Fibroblast of lung (primary cell): Measurements from ENCODE around the gene UTP25. TPM values are rescaled to one million over a fixed set of nuclear protein-coding genes. Genes with fewer than 3 reads are reported as not detected.

Experiments
- DNase-seq, 2 donors: peaks; one replicate each; pipeline versions ENCODE4 v3.0.0 to v3.0.0-alpha.2; 2010; ENCODE audit warnings: low read depth in 2 of 2
- H2AFZ ChIP-seq: 2 replicates; pipeline ENCODE4 v1.5.1; 2012; ENCODE audit warnings: low read length, control low read depth, inconsistent platforms
- H3K27ac ChIP-seq: 2 replicates; pipeline ENCODE4 v1.5.1; 2011; ENCODE audit warnings: low read length, control low read depth; ENCODE audit not compliant: insufficient read depth
- H3K27me3 ChIP-seq: 2 replicates; pipeline ENCODE4 v1.5.1; 2011; ENCODE audit warnings: mild to moderate bottlenecking, low read length; ENCODE audit not compliant: control insufficient read depth, insufficient read depth
- H3K36me3 ChIP-seq: 2 replicates; pipeline ENCODE4 v1.5.1; 2011; ENCODE audit warnings: low read length; ENCODE audit not compliant: control insufficient read depth, insufficient read depth
- H3K4me1 ChIP-seq: 2 replicates; pipeline ENCODE4 v1.5.1; 2011; ENCODE audit warnings: low read length; ENCODE audit not compliant: control insufficient read depth, insufficient read depth; ENCODE audit errors: extremely low read depth
- H3K4me2 ChIP-seq: 2 replicates; pipeline ENCODE4 v1.5.1; 2011; ENCODE audit warnings: low read length, control low read depth; ENCODE audit not compliant: insufficient read depth; ENCODE audit errors: extremely low read depth
- H3K4me3 ChIP-seq, 4 experiments: fragments of 200-600 bp in 1 of 4; sonication (generic) in 1 of 4; replicated peaks in 1 of 4; 2 replicates each; pipeline ENCODE4 v1.5.1; 2011 to 2016; ENCODE audit warnings: low read length in 4 of 4, low read depth in 3 of 4, mild to moderate bottlenecking in 3 of 4, control low read depth in 2 of 4, inconsistent platforms in 1 of 4, mixed read lengths in 1 of 4; ENCODE audit not compliant: insufficient read depth in 1 of 4; ENCODE audit errors: control extremely low read depth in 1 of 4
- H3K79me2 ChIP-seq: 2 replicates; pipeline ENCODE4 v1.5.1; 2012; ENCODE audit warnings: mild to moderate bottlenecking, low read length, inconsistent platforms; ENCODE audit not compliant: control insufficient read depth, insufficient read depth
- H3K9ac ChIP-seq: 2 replicates; pipeline ENCODE4 v1.5.1; 2011; ENCODE audit warnings: mild to moderate bottlenecking, low read length, control low read depth; ENCODE audit not compliant: insufficient read depth
- H3K9me3 ChIP-seq: 2 replicates; pipeline ENCODE4 v1.5.1; 2012; ENCODE audit warnings: low read depth, low read length; ENCODE audit not compliant: control insufficient read depth, insufficient read depth
- H4K20me1 ChIP-seq: 2 replicates; pipeline ENCODE4 v1.5.1; 2011; ENCODE audit warnings: low read length; ENCODE audit not compliant: control insufficient read depth, insufficient read depth; ENCODE audit errors: extremely low read depth
- EZH2 ChIP-seq: IDR thresholded peaks from 2 replicates; pipeline ENCODE4 v1.5.1; 2012; ENCODE audit warnings: low read length, control low read depth, mild to moderate bottlenecking; ENCODE audit errors: missing control alignments
- polyA plus RNA-seq, 2 donors: library from polyadenylated mRNA; depleted of rRNA in 1 of 2; stranded (reverse) in 1 of 2; unstranded in 1 of 2; fragments of >200 nt; gene quantifications; 2 replicates each; pipeline ENCODE4 v1.2.1, GENCODE V29; 2011 to 2012; ENCODE audit warnings: missing spikeins in 1 of 2
- total RNA-seq: library from RNA; depleted of rRNA; stranded (reverse); fragments of >200 nt; gene quantifications from 2 replicates; pipeline ENCODE4 v1.2.1, GENCODE V29; 2014
- TF ChIP-seq, protein P1 (sequence below), 2 donors: IDR thresholded peaks in 1 of 2; conservative IDR thresholded peaks in 1 of 2; 1 replicate in 1 of 2; 2 replicates in 1 of 2; pipeline ENCODE4 v1.5.1; 2011 to 2012; ENCODE audit warnings: low read length in 2 of 2, control low read depth in 1 of 2, inconsistent platforms in 1 of 2, low read depth in 1 of 2, mild to moderate bottlenecking in 1 of 2

Gene UTP25
- total and polyA plus RNA-seq, 2 donors (not counting 1 experiment from before 2014, with no cell fraction given), result 10.4 to 12.3 TPM

DNA sequence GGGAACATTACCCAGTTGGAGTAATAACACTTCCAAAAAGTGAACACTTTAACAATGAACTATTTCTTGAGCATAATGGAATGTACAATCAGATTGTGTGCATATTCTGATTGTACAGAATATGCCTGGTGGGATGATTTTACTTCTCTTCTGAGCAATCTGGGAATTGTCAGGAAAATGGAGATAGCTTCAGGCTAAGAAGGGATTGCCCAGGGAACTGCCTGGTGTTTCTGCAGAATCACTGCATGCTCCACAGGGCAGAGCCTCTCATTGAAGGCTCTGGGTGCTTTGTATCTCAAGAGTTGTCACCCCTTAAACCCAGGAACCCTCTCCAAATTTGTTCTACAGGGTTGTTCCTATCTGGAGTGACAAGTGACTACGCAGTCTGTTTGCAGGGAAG lies 51.2 kb downstream of the UTP25 start:
- H3K36me3 ChIP-seq, result no peaks in the 10 kb centered on the region
- H3K9me3 ChIP-seq, result no peaks in the 10 kb centered on the region
- peaks cover 13% of the 10 kb centered on the region for H3K4me1 ChIP-seq
- H3K4me2 ChIP-seq, result no peak overlapping the region
- no peak overlapping the region for H3K4me3 ChIP-seq
- H4K20me1 ChIP-seq, result no peaks in the 10 kb centered on the region
- no peak overlapping the region for H2AFZ ChIP-seq
- TF ChIP-seq, protein P1, sequence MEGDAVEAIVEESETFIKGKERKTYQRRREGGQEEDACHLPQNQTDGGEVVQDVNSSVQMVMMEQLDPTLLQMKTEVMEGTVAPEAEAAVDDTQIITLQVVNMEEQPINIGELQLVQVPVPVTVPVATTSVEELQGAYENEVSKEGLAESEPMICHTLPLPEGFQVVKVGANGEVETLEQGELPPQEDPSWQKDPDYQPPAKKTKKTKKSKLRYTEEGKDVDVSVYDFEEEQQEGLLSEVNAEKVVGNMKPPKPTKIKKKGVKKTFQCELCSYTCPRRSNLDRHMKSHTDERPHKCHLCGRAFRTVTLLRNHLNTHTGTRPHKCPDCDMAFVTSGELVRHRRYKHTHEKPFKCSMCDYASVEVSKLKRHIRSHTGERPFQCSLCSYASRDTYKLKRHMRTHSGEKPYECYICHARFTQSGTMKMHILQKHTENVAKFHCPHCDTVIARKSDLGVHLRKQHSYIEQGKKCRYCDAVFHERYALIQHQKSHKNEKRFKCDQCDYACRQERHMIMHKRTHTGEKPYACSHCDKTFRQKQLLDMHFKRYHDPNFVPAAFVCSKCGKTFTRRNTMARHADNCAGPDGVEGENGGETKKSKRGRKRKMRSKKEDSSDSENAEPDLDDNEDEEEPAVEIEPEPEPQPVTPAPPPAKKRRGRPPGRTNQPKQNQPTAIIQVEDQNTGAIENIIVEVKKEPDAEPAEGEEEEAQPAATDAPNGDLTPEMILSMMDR (conservative IDR thresholded peaks at IDR 0.05 in 1 of 2, IDR thresholded peaks at IDR 0.05 in 1 of 2; ENCODE audit: low read depth in 1 of 2, low read length in 2 of 2), result no peak
- TF ChIP-seq EZH2, result no peak
- no peak overlapping the region for H3K27ac ChIP-seq
- no peak for DNase-seq
- H3K79me2 ChIP-seq, result no peaks in the 10 kb centered on the region
- no peak overlapping the region for H3K9ac ChIP-seq
- H3K27me3 ChIP-seq, result peaks cover 7% of the 10 kb centered on the region

DNA sequence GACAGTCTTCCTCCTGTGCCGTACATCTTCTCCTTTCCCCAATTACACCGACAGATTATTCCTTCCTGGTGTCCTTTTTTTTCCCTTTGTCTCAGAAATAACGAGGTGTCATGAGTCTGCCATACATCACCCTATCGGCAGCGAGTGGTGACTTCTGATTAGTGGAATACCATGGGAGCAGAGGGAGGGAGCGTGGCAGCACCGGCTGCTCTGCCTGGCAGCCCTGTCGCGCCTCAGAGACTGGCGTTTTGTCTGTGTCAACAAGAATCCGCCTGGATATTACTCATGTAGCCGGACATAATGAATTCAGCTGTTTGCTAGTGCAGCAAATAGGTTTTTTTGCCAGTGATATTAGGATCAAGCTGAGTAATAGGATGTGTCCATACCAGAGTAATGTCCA lies 51.8 kb downstream of the UTP25 start:
- Histone ChIP-seq H3K27ac (no peak overlapping the region), H3K27me3 (peaks cover 7% of the 10 kb centered on the region), H3K9me3 (no peaks in the 10 kb centered on the region), H3K4me3 (no peak overlapping the region), H3K79me2 (no peaks in the 10 kb centered on the region), H3K4me2 (no peak overlapping the region), H4K20me1 (no peaks in the 10 kb centered on the region), H3K9ac (no peak overlapping the region), H2AFZ (no peak overlapping the region), H3K36me3 (no peaks in the 10 kb centered on the region), H3K4me1 (peaks cover 19% of the 10 kb centered on the region)
- TF ChIP-seq EZH2, result no peak
- TF ChIP-seq, protein P1 (conservative IDR thresholded peaks at IDR 0.05 in 1 of 2, IDR thresholded peaks at IDR 0.05 in 1 of 2; ENCODE audit: low read depth in 1 of 2, low read length in 2 of 2), result no peak
- peak in 1 of 2 donors; percentile 58 for DNase-seq

DNA sequence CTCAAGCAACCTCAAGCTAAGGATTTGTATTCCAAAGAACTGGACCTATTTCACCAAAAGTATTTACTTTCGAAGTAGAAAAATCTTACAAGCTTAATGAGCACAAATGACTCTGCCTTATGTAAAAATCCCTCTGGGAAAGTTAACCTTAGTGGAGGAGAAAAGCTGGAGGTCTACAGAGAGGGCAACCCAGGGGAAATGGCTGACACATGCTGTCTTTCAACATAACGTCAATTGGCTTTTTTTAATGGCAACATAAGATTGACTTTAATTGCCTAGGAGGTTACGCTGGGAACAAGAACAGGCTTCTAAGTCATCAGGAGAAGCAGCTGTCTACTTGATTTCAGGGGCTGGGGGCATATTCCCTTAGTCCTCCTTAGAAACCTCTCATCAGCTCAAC lies 52.3 kb downstream of the UTP25 start:
- H3K4me2 ChIP-seq, result no peak overlapping the region
- no peak for DNase-seq
- no peak overlapping the region for H3K9ac ChIP-seq
- H3K4me3 ChIP-seq, result no peak overlapping the region
- H3K4me1 ChIP-seq, result peaks cover 21% of the 10 kb centered on the region
- H4K20me1 ChIP-seq, result no peaks in the 10 kb centered on the region
- H3K27me3 ChIP-seq, result peaks cover 7% of the 10 kb centered on the region
- no peak overlapping the region for H2AFZ ChIP-seq
- H3K9me3 ChIP-seq, result no peaks in the 10 kb centered on the region
- H3K27ac ChIP-seq, result no peak overlapping the region
- H3K36me3 ChIP-seq, result no peaks in the 10 kb centered on the region
- no peaks in the 10 kb centered on the region for H3K79me2 ChIP-seq
- TF ChIP-seq, protein P1 (conservative IDR thresholded peaks at IDR 0.05 in 1 of 2, IDR thresholded peaks at IDR 0.05 in 1 of 2; ENCODE audit: low read depth in 1 of 2, low read length in 2 of 2), result no peak
- TF ChIP-seq EZH2, result no peak
